ENCODE results near the gene PHC2.

DNA sequence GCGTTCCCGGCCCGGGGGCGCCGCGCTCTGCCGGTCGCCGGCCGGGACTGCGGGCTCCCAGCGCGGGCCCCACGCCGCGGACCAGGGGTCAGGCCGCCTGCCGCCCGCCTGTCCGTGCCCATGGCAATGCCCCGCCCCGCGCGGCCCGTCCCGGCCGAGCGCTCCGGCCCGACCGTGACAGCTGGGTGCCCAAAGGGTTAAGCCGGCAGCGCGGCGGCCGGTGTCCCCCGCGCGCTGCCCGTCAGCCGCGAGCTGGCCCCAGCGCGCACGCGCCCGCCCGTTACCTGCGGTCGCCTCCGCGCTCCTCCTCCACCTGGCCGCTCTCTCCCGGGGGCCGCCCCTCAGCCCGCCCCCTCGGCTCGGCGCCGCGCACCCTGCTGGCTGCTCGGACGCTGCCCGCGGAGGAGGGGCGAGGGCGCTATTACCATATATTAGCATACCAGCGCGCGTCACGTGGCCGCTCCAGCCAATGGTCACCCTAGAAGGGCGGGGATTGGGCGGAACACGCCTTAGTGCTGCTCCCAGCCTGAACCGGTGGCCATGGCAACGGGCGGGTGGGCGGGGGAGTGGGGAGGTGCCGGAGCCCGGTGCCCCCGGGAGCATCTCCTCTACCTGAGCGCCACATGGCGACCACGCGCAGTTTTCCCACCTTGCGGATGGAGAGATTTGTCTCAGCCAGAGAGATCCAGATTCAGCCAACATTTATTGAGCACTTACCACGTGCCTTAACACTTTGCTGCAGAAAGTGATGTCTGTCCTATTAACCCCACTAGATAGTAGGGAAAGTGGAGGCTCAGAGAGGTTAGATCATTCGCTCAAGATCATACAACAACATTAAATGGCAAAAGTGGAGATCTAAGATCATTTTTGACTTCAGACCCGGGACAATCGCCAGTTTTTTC is at the start of gene PHC2:
- TF ChIP-seq, protein P1, sequence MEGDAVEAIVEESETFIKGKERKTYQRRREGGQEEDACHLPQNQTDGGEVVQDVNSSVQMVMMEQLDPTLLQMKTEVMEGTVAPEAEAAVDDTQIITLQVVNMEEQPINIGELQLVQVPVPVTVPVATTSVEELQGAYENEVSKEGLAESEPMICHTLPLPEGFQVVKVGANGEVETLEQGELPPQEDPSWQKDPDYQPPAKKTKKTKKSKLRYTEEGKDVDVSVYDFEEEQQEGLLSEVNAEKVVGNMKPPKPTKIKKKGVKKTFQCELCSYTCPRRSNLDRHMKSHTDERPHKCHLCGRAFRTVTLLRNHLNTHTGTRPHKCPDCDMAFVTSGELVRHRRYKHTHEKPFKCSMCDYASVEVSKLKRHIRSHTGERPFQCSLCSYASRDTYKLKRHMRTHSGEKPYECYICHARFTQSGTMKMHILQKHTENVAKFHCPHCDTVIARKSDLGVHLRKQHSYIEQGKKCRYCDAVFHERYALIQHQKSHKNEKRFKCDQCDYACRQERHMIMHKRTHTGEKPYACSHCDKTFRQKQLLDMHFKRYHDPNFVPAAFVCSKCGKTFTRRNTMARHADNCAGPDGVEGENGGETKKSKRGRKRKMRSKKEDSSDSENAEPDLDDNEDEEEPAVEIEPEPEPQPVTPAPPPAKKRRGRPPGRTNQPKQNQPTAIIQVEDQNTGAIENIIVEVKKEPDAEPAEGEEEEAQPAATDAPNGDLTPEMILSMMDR (IDR thresholded peaks at IDR 0.05): peak; percentile 40; the same call in 1 of the 2 replicates
- TF ChIP-seq ZFX (IDR thresholded peaks at IDR 0.05; ENCODE audit: borderline replicate concordance): no peak

All from 22Rv1 (cell line).